ENCODE measurements around the gene ZNF280D. TPM values are rescaled to one million over a fixed set of nuclear protein-coding genes. Genes with fewer than 3 reads are reported as not detected.

ZNF280D gene
- total RNA-seq, 1 donor from 2014 or later: 10.0 TPM

- Mint-ChIP-seq H3K27me3 (ENCODE audit: low read depth) (no peaks in the 10 kb centered on the region), H3K4me1 (peaks cover 6% of the 10 kb centered on the region), H3K27ac (ENCODE audit: unreplicated experiment) (no peak overlapping the region), H3K36me3 (ENCODE audit: low read depth) (no peaks in the 10 kb centered on the region), H3K4me3 (no peak overlapping the region), H3K9me3 (no peaks in the 10 kb centered on the region)
- no peak for DNase-seq (ENCODE audit: low read depth, low spot score)
- TF ChIP-seq CTCF (conservative IDR thresholded peaks at IDR 0.05): no peak
These were observed 26.1 kb upstream of the ZNF280D start for GRCh38 chr15:56759450-56759845.

GRCh38 chr15:56758770-56759449 lies 25.6 kb upstream of the ZNF280D start:
- H3K27me3 Mint-ChIP-seq (ENCODE audit: low read depth): no peaks in the 10 kb centered on the region
- no peaks in the 10 kb centered on the region for H3K9me3 Mint-ChIP-seq
- no peak overlapping the region for H3K4me3 Mint-ChIP-seq
- DNase-seq (ENCODE audit: low read depth, low spot score): no peak
- H3K36me3 Mint-ChIP-seq (ENCODE audit: low read depth): no peaks in the 10 kb centered on the region
- no peak for TF ChIP-seq CTCF (conservative IDR thresholded peaks at IDR 0.05)
- peaks cover 6% of the 10 kb centered on the region for H3K4me1 Mint-ChIP-seq
- H3K27ac Mint-ChIP-seq (ENCODE audit: unreplicated experiment): no peak overlapping the region

GRCh38 chr15:56757875-56758274 lies 24.6 kb upstream of the ZNF280D start:
- Mint-ChIP-seq H3K27me3 (ENCODE audit: low read depth) (no peaks in the 10 kb centered on the region), H3K9me3 (no peaks in the 10 kb centered on the region), H3K36me3 (ENCODE audit: low read depth) (no peaks in the 10 kb centered on the region), H3K4me1 (peaks cover 6% of the 10 kb centered on the region), H3K4me3 (no peak overlapping the region), H3K27ac (ENCODE audit: unreplicated experiment) (no peak overlapping the region)
- TF ChIP-seq CTCF (conservative IDR thresholded peaks at IDR 0.05): no peak
- DNase-seq (ENCODE audit: low read depth, low spot score): no peak

- Mint-ChIP-seq H3K4me1 (no peaks in the 10 kb centered on the region), H3K27me3 (ENCODE audit: low read depth) (no peaks in the 10 kb centered on the region), H3K4me3 (no peak overlapping the region), H3K9me3 (peaks cover 2% of the 10 kb centered on the region), H3K27ac (ENCODE audit: unreplicated experiment) (no peak overlapping the region), H3K36me3 (ENCODE audit: low read depth) (no peaks in the 10 kb centered on the region)
- TF ChIP-seq CTCF (conservative IDR thresholded peaks at IDR 0.05): no peak
- no peak for DNase-seq (ENCODE audit: low read depth, low spot score)
These were observed 21.6 kb upstream of the ZNF280D start for GRCh38 chr15:56754772-56755370.

- Mint-ChIP-seq H3K4me1 (no peaks in the 10 kb centered on the region), H3K27ac (ENCODE audit: unreplicated experiment) (no peak overlapping the region)
These were observed 19.7 kb upstream of the ZNF280D start for GRCh38 chr15:56752986-56753385.

More at GRCh38 chr15:56752986-56753385, 19.7 kb upstream of the ZNF280D start:
- H3K36me3 Mint-ChIP-seq (ENCODE audit: low read depth): no peaks in the 10 kb centered on the region
- no peaks in the 10 kb centered on the region for H3K27me3 Mint-ChIP-seq (ENCODE audit: low read depth)
- no peak overlapping the region for H3K4me3 Mint-ChIP-seq
- no peak for TF ChIP-seq CTCF (conservative IDR thresholded peaks at IDR 0.05)
- H3K9me3 Mint-ChIP-seq: peaks cover 2% of the 10 kb centered on the region
- no peak for DNase-seq (ENCODE audit: low read depth, low spot score)

All from neural crest cell (in vitro differentiated cells).